Measurements from ENCODE around the gene TMEM184B.
"Not testable (repeated sequence)": the region's sequence is repeated elsewhere in the genome, so short reads cannot be mapped to it uniquely, and the experiment has no call there.

TMEM184B gene

GRCh38 chr22:38189104-38189503 lies 83.7 kb downstream of the TMEM184B start:
- H2AFZ ChIP-seq (ENCODE audit: low read length, unreplicated experiment), result no peak overlapping the region
- H3K79me2 ChIP-seq (ENCODE audit: control insufficient read depth, insufficient read depth, low read length, unreplicated experiment), result no peaks in the 10 kb centered on the region
- H3K36me3 ChIP-seq (ENCODE audit: insufficient read depth, low read length), result no peaks in the 10 kb centered on the region
- peaks cover 8% of the 10 kb centered on the region for H3K4me1 ChIP-seq (ENCODE audit: control insufficient read depth, insufficient read depth, low read length, unreplicated experiment)
- no peaks in the 10 kb centered on the region for H3K27me3 ChIP-seq (ENCODE audit: insufficient read depth, low read length)
- no peak overlapping the region for H3K4me3 ChIP-seq (ENCODE audit: low read depth, low read length)
- H3K27ac ChIP-seq (ENCODE audit: low read depth, low read length), result no peak overlapping the region

GRCh38 chr22:38187413-38188212 lies 85.2 kb downstream of the TMEM184B start:
- Histone ChIP-seq H3K27ac (ENCODE audit: low read depth, low read length) (no peak overlapping the region), H3K36me3 (ENCODE audit: insufficient read depth, low read length) (no peaks in the 10 kb centered on the region)

DNA sequence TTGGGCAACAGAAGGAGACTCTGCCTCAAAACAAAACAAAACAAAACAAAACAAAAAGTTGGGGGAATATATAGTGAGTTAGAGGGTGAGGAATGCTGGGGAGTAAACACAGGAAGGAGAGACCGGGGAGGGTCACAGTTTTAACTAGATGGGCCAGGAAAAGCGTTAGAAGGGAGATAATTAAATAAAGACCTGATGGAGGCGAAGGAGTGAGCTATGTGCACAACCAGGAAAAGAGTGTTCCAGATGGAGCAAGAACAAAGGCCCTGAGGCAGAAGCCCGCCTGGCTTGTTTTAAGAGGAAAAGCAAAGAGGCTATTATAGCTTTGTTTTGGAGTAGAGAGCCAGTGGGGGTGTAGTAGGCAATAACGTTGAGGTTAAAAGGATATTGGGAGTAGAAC lies 86.4 kb downstream of the TMEM184B start:
- no peaks in the 10 kb centered on the region for H3K79me2 ChIP-seq (ENCODE audit: control insufficient read depth, insufficient read depth, low read length, unreplicated experiment)
- H3K4me1 ChIP-seq (ENCODE audit: control insufficient read depth, insufficient read depth, low read length, unreplicated experiment), result peaks cover under 1% of the 10 kb centered on the region
- H2AFZ ChIP-seq (ENCODE audit: low read length, unreplicated experiment), result no peak overlapping the region
- H3K27ac ChIP-seq (ENCODE audit: low read depth, low read length), result no peak overlapping the region
- H3K36me3 ChIP-seq (ENCODE audit: insufficient read depth, low read length), result no peaks in the 10 kb centered on the region
- H3K27me3 ChIP-seq (ENCODE audit: insufficient read depth, low read length), result no peaks in the 10 kb centered on the region
- H3K4me3 ChIP-seq (ENCODE audit: low read depth, low read length), result no peak overlapping the region

More at GRCh38 chr22:38187413-38188212, 85.2 kb downstream of the TMEM184B start:
- H2AFZ ChIP-seq (ENCODE audit: low read length, unreplicated experiment), result no peak overlapping the region
- no peaks in the 10 kb centered on the region for H3K79me2 ChIP-seq (ENCODE audit: control insufficient read depth, insufficient read depth, low read length, unreplicated experiment)
- H3K4me1 ChIP-seq (ENCODE audit: control insufficient read depth, insufficient read depth, low read length, unreplicated experiment), result peaks cover 8% of the 10 kb centered on the region
- H3K4me3 ChIP-seq (ENCODE audit: low read depth, low read length), result no peak overlapping the region
- no peaks in the 10 kb centered on the region for H3K27me3 ChIP-seq (ENCODE audit: insufficient read depth, low read length)

DNA sequence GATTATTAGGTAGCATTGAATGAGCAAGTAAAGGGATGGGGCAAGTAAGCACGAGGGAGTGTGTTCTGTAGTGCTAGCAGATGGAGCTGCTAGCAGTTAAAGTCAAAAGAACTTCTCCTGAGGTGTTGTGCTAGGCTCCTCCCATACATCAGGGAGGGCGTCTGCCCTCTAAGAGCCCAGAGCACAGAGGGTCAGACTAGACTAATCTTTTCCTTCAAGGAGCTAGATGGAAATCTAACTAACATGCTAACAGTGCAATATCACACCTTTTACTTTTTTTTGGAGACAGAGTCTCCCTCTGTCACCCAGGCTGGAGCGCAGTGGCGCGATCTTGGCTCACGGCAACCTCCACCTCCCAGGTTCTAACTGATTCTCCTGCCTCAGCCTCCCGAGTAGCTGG lies 88.0 kb downstream of the TMEM184B start:
- no peak overlapping the region for H2AFZ ChIP-seq (ENCODE audit: low read length, unreplicated experiment)
- no peaks in the 10 kb centered on the region for H3K79me2 ChIP-seq (ENCODE audit: control insufficient read depth, insufficient read depth, low read length, unreplicated experiment)
- no peaks in the 10 kb centered on the region for H3K36me3 ChIP-seq (ENCODE audit: insufficient read depth, low read length)
- no peaks in the 10 kb centered on the region for H3K27me3 ChIP-seq (ENCODE audit: insufficient read depth, low read length)
- H3K4me1 ChIP-seq (ENCODE audit: control insufficient read depth, insufficient read depth, low read length, unreplicated experiment), result peaks cover 16% of the 10 kb centered on the region
- no peak overlapping the region for H3K27ac ChIP-seq (ENCODE audit: low read depth, low read length)
- no peak overlapping the region for H3K4me3 ChIP-seq (ENCODE audit: low read depth, low read length)

DNA sequence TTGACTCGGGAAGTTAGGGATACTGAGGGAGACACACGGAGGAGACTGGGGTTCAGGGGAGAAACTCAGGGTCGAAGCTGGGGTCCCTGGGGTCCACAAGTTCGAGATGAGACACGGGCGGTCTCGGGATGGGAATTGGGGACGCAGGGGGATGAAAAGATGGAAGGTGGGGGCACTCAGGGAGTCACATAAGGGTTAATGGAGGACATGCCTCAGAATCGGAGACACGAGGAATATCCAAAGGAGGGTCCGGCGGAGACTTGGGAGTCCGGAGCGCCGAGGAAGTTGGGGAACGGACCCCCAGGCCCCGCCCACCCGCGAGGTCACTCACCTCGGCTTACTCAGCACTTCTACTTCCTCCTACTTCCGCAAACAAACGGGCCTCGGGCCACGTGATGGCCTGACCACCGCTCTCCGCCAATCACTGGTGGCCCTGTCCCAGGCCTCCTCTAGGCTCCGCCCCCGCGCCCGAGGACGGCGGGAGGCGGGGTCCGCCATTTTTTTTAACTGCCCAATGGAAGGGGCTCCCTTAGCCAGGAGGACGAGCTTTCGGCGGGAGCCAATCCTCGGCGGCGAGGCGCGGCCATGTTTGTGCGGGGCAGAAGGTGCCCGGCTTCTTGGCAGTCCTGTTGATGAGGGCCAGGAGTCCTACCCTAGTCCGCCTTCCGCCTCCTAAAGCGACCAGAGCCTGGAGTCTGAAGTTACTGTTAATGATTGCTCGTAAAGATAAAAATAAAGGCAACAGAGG lies 91.2 kb downstream of the TMEM184B start, which contains the start of gene PLA2G6:
TSS of gene PLA2G6 (minus strand) at position 378 of the 748 bp plus-strand sequence. CDS start 12,404 bp downstream, outside the sequence.
- Histone ChIP-seq H3K4me1 (ENCODE audit: control insufficient read depth, insufficient read depth, low read length, unreplicated experiment) (peaks cover 37% of the 10 kb centered on the region), H3K79me2 (ENCODE audit: control insufficient read depth, insufficient read depth, low read length, unreplicated experiment) (no peaks in the 10 kb centered on the region), H2AFZ (ENCODE audit: low read length, unreplicated experiment) (peak within 1 kb of the TSS; percentile 73), H3K4me3 (ENCODE audit: low read depth, low read length) (peak within 1 kb of the TSS; percentile 81), H3K27ac (ENCODE audit: low read depth, low read length) (peak within 1 kb of the TSS; percentile 99), H3K27me3 (ENCODE audit: insufficient read depth, low read length) (no peaks in the 10 kb centered on the region), H3K36me3 (ENCODE audit: insufficient read depth, low read length) (no peaks in the 10 kb centered on the region)

DNA sequence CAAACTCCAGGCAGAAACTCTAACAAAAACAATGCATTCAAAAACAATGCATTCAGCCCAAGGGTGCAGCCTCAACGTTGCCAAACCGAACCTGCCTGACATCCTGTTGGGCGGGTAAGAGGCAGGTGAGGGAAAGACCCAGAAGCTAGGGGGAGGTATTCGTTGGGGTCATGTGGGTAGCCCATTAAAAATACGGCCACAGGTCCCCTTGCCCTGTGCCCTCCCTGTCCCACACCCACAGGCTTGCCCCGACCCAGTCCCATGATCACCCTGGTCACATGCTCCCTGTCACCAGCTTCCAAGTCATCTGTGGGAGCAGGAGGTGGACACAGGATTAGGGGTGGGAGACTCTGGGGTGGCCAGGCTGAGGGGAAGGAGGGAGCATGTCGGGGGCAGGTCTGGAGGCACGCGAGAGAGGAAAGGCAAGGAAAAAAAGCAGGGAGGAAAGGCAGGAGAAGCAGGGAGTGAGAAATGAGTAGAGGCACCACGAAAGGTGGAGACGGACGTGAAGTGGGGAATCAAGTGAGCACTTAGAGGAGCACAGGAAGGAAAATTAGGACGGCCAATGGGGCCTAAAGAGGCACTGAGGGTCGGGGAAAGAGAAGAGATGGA lies 91.9 kb downstream of the TMEM184B start:
- peak overlapping the region; percentile 99 for H3K27ac ChIP-seq (ENCODE audit: low read depth, low read length)
- peak overlapping the region; percentile 73 for H2AFZ ChIP-seq (ENCODE audit: low read length, unreplicated experiment)
- H3K4me1 ChIP-seq (ENCODE audit: control insufficient read depth, insufficient read depth, low read length, unreplicated experiment), result peaks cover 41% of the 10 kb centered on the region
- H3K79me2 ChIP-seq (ENCODE audit: control insufficient read depth, insufficient read depth, low read length, unreplicated experiment), result no peaks in the 10 kb centered on the region
- no peaks in the 10 kb centered on the region for H3K36me3 ChIP-seq (ENCODE audit: insufficient read depth, low read length)
- no peaks in the 10 kb centered on the region for H3K27me3 ChIP-seq (ENCODE audit: insufficient read depth, low read length)
- peak overlapping the region; percentile 81 for H3K4me3 ChIP-seq (ENCODE audit: low read depth, low read length)

GRCh38 chr22:38178605-38178937 lies 94.2 kb downstream of the TMEM184B start:
- not testable (repeated sequence) for H3K27me3 ChIP-seq (ENCODE audit: insufficient read depth, low read length); H3K79me2 ChIP-seq (ENCODE audit: control insufficient read depth, insufficient read depth, low read length, unreplicated experiment); H3K4me3 ChIP-seq (ENCODE audit: low read depth, low read length); H2AFZ ChIP-seq (ENCODE audit: low read length, unreplicated experiment); H3K36me3 ChIP-seq (ENCODE audit: insufficient read depth, low read length)
- Histone ChIP-seq H3K4me1 (ENCODE audit: control insufficient read depth, insufficient read depth, low read length, unreplicated experiment) (peaks cover 41% of the 10 kb centered on the region), H3K27ac (ENCODE audit: low read depth, low read length) (peak overlapping the region; percentile 99)

- no peak overlapping the region for H2AFZ ChIP-seq (ENCODE audit: low read length, unreplicated experiment)
- H3K4me3 ChIP-seq (ENCODE audit: low read depth, low read length), result 0 out of 2 replicates have a peak overlapping the region, but pooled peaks have one; percentile 55
- peak overlapping the region; percentile 99 for H3K27ac ChIP-seq (ENCODE audit: low read depth, low read length)
- peaks cover 44% of the 10 kb centered on the region for H3K4me1 ChIP-seq (ENCODE audit: control insufficient read depth, insufficient read depth, low read length, unreplicated experiment)
- H3K27me3 ChIP-seq (ENCODE audit: insufficient read depth, low read length), result no peaks in the 10 kb centered on the region
- H3K79me2 ChIP-seq (ENCODE audit: control insufficient read depth, insufficient read depth, low read length, unreplicated experiment), result no peaks in the 10 kb centered on the region
- no peaks in the 10 kb centered on the region for H3K36me3 ChIP-seq (ENCODE audit: insufficient read depth, low read length)
Measured at GRCh38 chr22:38177926-38178604, 94.7 kb downstream of the TMEM184B start.

- H3K79me2 ChIP-seq (ENCODE audit: control insufficient read depth, insufficient read depth, low read length, unreplicated experiment); H3K36me3 ChIP-seq (ENCODE audit: insufficient read depth, low read length); H2AFZ ChIP-seq (ENCODE audit: low read length, unreplicated experiment); H3K27me3 ChIP-seq (ENCODE audit: insufficient read depth, low read length): not testable (repeated sequence)
- 0 out of 2 replicates have a peak overlapping the region, but pooled peaks have one; percentile 55 for H3K4me3 ChIP-seq (ENCODE audit: low read depth, low read length)
- H3K4me1 ChIP-seq (ENCODE audit: control insufficient read depth, insufficient read depth, low read length, unreplicated experiment), result peaks cover 50% of the 10 kb centered on the region
- peak overlapping the region; percentile 99 for H3K27ac ChIP-seq (ENCODE audit: low read depth, low read length)
Measured at GRCh38 chr22:38177571-38177925, 95.3 kb downstream of the TMEM184B start.

DNA sequence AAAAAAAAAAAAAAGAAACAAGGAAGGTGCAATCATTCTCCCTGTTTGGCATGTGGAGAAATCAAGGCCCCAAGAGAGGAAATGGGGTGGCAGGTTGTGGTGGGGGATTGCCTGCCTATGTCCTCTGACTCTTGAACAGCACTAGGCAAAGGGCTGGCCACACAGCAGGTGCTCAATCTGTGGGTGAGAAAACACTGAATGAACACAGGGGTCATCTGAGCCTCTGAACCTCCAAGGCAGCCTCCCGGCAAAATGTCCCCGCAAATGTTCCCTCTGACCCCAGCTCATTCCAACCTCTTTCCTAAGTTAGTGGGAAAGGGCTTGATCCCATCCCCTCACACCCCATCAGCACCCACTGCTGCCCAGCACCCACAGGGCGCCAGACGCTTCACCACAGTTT lies 95.8 kb downstream of the TMEM184B start:
- peak overlapping the region; percentile 99; the same call in 1 of the 2 replicates for H3K27ac ChIP-seq (ENCODE audit: low read depth, low read length)
- no peaks in the 10 kb centered on the region for H3K27me3 ChIP-seq (ENCODE audit: insufficient read depth, low read length)

More for the DNA sequence above, 95.8 kb downstream of the TMEM184B start:
- Histone ChIP-seq H2AFZ (ENCODE audit: low read length, unreplicated experiment) (no peak overlapping the region), H3K36me3 (ENCODE audit: insufficient read depth, low read length) (no peaks in the 10 kb centered on the region), H3K4me3 (ENCODE audit: low read depth, low read length) (no peak overlapping the region), H3K4me1 (ENCODE audit: control insufficient read depth, insufficient read depth, low read length, unreplicated experiment) (peaks cover 53% of the 10 kb centered on the region), H3K79me2 (ENCODE audit: control insufficient read depth, insufficient read depth, low read length, unreplicated experiment) (no peaks in the 10 kb centered on the region)

Data from ACC112 (cell line).